GM13977 (cell line): ENCODE results near the gene EXOC3L1.

Source experiments
- DNase-seq: peaks from one replicate; pipeline ENCODE4 v3.0.0; 2012; ENCODE audit warnings: low spot score
- CTCF ChIP-seq: IDR thresholded peaks from 2 replicates; pipeline ENCODE4 v1.5.1; 2012; ENCODE audit warnings: mild to moderate bottlenecking, control low read depth; ENCODE audit not compliant: insufficient read depth; ENCODE audit errors: extremely low read depth, missing control alignments
- in situ Hi-C: fragments of 300-500 bp; cut with MboI; formaldehyde crosslinking; loops from one replicate; pipeline ENCODE4 v1.12.0; 2022; ENCODE audit warnings: low sequenced_read_pairs, low pct_unique_long_range_greater_than_20kb, mixed read lengths, inconsistent platforms; ENCODE audit not compliant: unreplicated experiment

Gene EXOC3L1

GRCh38 chr16:67191995-67192681 lies 2.2 kb upstream of the EXOC3L1 start, which contains the start of gene E2F4:
E2F4 (plus strand) TSS chr16:67192155; CDS start chr16:67192228, 73 bp downstream.
- DNase-seq, result peak; percentile 98
- no peak for TF ChIP-seq CTCF
- in situ Hi-C loops, result no loop called here

GRCh38 chr16:67191411-67191994 lies 1.6 kb upstream of the EXOC3L1 start:
- no peak for DNase-seq
- TF ChIP-seq CTCF, result no peak
- in situ Hi-C loops, result no loop called here

- no peak for TF ChIP-seq CTCF
- in situ Hi-C loops, result no loop called here
- DNase-seq, result no peak
Measured at GRCh38 chr16:67190448-67191399, 788 bp upstream of the EXOC3L1 start.

GRCh38 chr16:67188798-67189197 lies 1.1 kb downstream of the EXOC3L1 start:
- no peak for TF ChIP-seq CTCF
- no peak for DNase-seq
- in situ Hi-C loops, result no loop called here

GRCh38 chr16:67188323-67188722 lies 1.6 kb downstream of the EXOC3L1 start:
- in situ Hi-C loops, result no loop called here
- DNase-seq, result no peak
- TF ChIP-seq CTCF, result no peak

- in situ Hi-C loops, result no loop called here
- TF ChIP-seq CTCF, result no peak
- DNase-seq, result no peak
Measured at GRCh38 chr16:67187175-67187890, 2.6 kb downstream of the EXOC3L1 start.
